ENCODE measurements around the gene OLFM1. TPM values are rescaled to one million over a fixed set of nuclear protein-coding genes. Genes with fewer than 3 reads are reported as not detected.

OLFM1 gene
- total and polyA plus RNA-seq, 9 of the 15 experiments (the other 6 are each of a cell fraction or from before 2014, with no cell fraction given): not detected

GRCh38 chr9:135043345-135043744, 44.1 kb upstream of the OLFM1 start:
- intact Hi-C loops (cut with micrococcal nuclease) (no loop called here), in situ Hi-C loops (cut with MboI) (no loop called here)
- H3K4me2 ChIP-seq (ENCODE audit: insufficient read depth, low read length): no peak overlapping the region
- H4K20me1 ChIP-seq (replicated peaks; ENCODE audit: control insufficient read depth, insufficient read depth, low read length): no peaks in the 10 kb centered on the region; the same call in none of the 2 replicates
- no peaks in the 10 kb centered on the region for H3K4me1 ChIP-seq (replicated peaks in 1 of 2; ENCODE audit: control insufficient read depth in 2 of 2, insufficient read depth in 2 of 2, low read length in 2 of 2)
- H3K9me1 ChIP-seq (ENCODE audit: control insufficient read depth, insufficient read depth, low read length): no peaks in the 10 kb centered on the region
- no peak overlapping the region for H3K9ac ChIP-seq (ENCODE audit: insufficient read depth in 1 of 2, low read depth in 2 of 2, low read length in 2 of 2)
- H3K79me2 ChIP-seq (ENCODE audit: control insufficient read depth, insufficient read depth, low read length): no peaks in the 10 kb centered on the region
- H3K9me3 ChIP-seq (replicated peaks; ENCODE audit: control insufficient read depth, insufficient read depth, low read depth, low read length): no peaks in the 10 kb centered on the region
- WGBS (ENCODE audit: insufficient coverage, low coverage, missing lambda C conversion rate): 3% methylated on average over 11 of the region's 11 CpGs
- no peaks in the 10 kb centered on the region for H3K36me3 ChIP-seq (ENCODE audit: control insufficient read depth, insufficient read depth, low read length)
- CTCF ChIA-PET (ENCODE audit: low intra/inter-chr PET ratio): no interaction called here
- ATAC-seq: no peak
- no peak overlapping the region for H3K4me3 ChIP-seq
- POLR2A ChIA-PET: interaction anchor here (0.6 kb wide), 1 partner anchor 20 kb away, joined by 3 read pairs; no protein-coding TSS in a partner anchor
- no peak for FAIRE-seq
- TF ChIP-seq, protein P1, sequence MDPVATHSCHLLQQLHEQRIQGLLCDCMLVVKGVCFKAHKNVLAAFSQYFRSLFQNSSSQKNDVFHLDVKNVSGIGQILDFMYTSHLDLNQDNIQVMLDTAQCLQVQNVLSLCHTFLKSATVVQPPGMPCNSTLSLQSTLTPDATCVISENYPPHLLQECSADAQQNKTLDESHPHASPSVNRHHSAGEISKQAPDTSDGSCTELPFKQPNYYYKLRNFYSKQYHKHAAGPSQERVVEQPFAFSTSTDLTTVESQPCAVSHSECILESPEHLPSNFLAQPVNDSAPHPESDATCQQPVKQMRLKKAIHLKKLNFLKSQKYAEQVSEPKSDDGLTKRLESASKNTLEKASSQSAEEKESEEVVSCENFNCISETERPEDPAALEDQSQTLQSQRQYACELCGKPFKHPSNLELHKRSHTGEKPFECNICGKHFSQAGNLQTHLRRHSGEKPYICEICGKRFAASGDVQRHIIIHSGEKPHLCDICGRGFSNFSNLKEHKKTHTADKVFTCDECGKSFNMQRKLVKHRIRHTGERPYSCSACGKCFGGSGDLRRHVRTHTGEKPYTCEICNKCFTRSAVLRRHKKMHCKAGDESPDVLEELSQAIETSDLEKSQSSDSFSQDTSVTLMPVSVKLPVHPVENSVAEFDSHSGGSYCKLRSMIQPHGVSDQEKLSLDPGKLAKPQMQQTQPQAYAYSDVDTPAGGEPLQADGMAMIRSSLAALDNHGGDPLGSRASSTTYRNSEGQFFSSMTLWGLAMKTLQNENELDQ (CRISPR knock-in tag; IDR thresholded peaks at IDR 0.05; ENCODE audit: borderline replicate concordance): no peak
- TF ChIP-seq TCF7L2 (IDR thresholded peaks at IDR 0.05; ENCODE audit: low read depth, low read length) (no peak), ATF2 (CRISPR knock-in tag; IDR thresholded peaks at IDR 0.05) (no peak), ATF1 (CRISPR knock-in tag; IDR thresholded peaks at IDR 0.05) (no peak), ATF1 (tag; IDR thresholded peaks at IDR 0.05) (no peak), HOMEZ (CRISPR knock-in tag; IDR thresholded peaks at IDR 0.05) (no peak)
- TF ChIP-seq, protein P2, sequence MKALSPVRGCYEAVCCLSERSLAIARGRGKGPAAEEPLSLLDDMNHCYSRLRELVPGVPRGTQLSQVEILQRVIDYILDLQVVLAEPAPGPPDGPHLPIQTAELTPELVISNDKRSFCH (CRISPR knock-in tag; IDR thresholded peaks at IDR 0.05): no peak
- TF ChIP-seq, protein P2 (tag; IDR thresholded peaks at IDR 0.05): no peak
- TF ChIP-seq, protein P3, sequence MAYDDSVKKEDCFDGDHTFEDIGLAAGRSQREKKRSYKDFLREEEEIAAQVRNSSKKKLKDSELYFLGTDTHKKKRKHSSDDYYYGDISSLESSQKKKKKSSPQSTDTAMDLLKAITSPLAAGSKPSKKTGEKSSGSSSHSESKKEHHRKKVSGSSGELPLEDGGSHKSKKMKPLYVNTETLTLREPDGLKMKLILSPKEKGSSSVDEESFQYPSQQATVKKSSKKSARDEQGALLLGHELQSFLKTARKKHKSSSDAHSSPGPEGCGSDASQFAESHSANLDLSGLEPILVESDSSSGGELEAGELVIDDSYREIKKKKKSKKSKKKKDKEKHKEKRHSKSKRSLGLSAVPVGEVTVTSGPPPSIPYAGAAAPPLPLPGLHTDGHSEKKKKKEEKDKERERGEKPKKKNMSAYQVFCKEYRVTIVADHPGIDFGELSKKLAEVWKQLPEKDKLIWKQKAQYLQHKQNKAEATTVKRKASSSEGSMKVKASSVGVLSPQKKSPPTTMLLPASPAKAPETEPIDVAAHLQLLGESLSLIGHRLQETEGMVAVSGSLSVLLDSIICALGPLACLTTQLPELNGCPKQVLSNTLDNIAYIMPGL (CRISPR knock-in tag; IDR thresholded peaks at IDR 0.05): no peak
- H2AFZ ChIP-seq (ENCODE audit: low read depth, low read length): no peak overlapping the region
- no peak for DNase-seq (ENCODE audit: extremely low read depth in 1 of 4, low spot score in 3 of 4)
- no peak overlapping the region for H3K27ac ChIP-seq (ENCODE audit: extremely low read depth, low read depth, low read length)
- no TSS peak for BruUV-seq (replicated peaks)
- peaks cover 5 to 24% of the 10 kb centered on the region in 2 experiments; a peak in 3 of 5 replicates for H3K27me3 ChIP-seq (ENCODE audit: control insufficient read depth in 2 of 2, insufficient read depth in 2 of 2, low read length in 2 of 2)

Data from K562 (cell line).